Measurements from ENCODE around the gene ALOX5AP.

DNA sequence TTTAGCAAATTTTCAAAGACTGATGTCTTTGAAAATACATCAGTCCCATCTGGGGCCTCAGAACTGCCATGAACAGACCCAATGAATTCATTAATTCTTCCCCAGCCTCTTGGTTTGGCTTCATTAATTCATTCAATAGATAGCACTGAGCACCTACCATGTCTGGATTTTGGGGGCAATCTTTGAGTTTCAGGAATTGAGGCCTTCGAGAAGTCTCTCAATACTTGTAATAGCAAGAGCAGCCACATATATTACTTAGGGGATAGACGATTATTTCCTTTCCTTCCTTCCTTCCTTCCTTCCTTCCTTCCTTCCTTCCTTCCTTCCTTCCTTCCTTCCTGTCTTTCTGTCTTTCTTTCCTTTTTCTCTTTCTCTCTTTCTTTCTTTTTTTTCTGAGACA, 64.8 kb downstream of the ALOX5AP start:
- TF ChIP-seq, protein P1, sequence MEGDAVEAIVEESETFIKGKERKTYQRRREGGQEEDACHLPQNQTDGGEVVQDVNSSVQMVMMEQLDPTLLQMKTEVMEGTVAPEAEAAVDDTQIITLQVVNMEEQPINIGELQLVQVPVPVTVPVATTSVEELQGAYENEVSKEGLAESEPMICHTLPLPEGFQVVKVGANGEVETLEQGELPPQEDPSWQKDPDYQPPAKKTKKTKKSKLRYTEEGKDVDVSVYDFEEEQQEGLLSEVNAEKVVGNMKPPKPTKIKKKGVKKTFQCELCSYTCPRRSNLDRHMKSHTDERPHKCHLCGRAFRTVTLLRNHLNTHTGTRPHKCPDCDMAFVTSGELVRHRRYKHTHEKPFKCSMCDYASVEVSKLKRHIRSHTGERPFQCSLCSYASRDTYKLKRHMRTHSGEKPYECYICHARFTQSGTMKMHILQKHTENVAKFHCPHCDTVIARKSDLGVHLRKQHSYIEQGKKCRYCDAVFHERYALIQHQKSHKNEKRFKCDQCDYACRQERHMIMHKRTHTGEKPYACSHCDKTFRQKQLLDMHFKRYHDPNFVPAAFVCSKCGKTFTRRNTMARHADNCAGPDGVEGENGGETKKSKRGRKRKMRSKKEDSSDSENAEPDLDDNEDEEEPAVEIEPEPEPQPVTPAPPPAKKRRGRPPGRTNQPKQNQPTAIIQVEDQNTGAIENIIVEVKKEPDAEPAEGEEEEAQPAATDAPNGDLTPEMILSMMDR (IDR thresholded peaks at IDR 0.05; ENCODE audit: low read depth, low read length, missing input control): no peak
- no peak for TF ChIP-seq EGR1 (IDR thresholded peaks at IDR 0.05; ENCODE audit: low read depth in 2 of 2)
- TF ChIP-seq JUND (IDR thresholded peaks at IDR 0.05): no peak
- TF ChIP-seq RAD21 (IDR thresholded peaks at IDR 0.05): no peak
- TF ChIP-seq, protein P2, sequence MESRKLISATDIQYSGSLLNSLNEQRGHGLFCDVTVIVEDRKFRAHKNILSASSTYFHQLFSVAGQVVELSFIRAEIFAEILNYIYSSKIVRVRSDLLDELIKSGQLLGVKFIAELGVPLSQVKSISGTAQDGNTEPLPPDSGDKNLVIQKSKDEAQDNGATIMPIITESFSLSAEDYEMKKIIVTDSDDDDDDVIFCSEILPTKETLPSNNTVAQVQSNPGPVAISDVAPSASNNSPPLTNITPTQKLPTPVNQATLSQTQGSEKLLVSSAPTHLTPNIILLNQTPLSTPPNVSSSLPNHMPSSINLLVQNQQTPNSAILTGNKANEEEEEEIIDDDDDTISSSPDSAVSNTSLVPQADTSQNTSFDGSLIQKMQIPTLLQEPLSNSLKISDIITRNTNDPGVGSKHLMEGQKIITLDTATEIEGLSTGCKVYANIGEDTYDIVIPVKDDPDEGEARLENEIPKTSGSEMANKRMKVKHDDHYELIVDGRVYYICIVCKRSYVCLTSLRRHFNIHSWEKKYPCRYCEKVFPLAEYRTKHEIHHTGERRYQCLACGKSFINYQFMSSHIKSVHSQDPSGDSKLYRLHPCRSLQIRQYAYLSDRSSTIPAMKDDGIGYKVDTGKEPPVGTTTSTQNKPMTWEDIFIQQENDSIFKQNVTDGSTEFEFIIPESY (IDR thresholded peaks at IDR 0.05): no peak
- TF ChIP-seq, protein P3, sequence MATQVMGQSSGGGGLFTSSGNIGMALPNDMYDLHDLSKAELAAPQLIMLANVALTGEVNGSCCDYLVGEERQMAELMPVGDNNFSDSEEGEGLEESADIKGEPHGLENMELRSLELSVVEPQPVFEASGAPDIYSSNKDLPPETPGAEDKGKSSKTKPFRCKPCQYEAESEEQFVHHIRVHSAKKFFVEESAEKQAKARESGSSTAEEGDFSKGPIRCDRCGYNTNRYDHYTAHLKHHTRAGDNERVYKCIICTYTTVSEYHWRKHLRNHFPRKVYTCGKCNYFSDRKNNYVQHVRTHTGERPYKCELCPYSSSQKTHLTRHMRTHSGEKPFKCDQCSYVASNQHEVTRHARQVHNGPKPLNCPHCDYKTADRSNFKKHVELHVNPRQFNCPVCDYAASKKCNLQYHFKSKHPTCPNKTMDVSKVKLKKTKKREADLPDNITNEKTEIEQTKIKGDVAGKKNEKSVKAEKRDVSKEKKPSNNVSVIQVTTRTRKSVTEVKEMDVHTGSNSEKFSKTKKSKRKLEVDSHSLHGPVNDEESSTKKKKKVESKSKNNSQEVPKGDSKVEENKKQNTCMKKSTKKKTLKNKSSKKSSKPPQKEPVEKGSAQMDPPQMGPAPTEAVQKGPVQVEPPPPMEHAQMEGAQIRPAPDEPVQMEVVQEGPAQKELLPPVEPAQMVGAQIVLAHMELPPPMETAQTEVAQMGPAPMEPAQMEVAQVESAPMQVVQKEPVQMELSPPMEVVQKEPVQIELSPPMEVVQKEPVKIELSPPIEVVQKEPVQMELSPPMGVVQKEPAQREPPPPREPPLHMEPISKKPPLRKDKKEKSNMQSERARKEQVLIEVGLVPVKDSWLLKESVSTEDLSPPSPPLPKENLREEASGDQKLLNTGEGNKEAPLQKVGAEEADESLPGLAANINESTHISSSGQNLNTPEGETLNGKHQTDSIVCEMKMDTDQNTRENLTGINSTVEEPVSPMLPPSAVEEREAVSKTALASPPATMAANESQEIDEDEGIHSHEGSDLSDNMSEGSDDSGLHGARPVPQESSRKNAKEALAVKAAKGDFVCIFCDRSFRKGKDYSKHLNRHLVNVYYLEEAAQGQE (IDR thresholded peaks at IDR 0.05): no peak
- no peak for TF ChIP-seq YY1 (IDR thresholded peaks at IDR 0.05)

Measured in liver (tissue), 3 donors.